Posterior vena cava (tissue), 2 donors: Measurements from ENCODE around the gene EPHB1. TPM values are rescaled to one million over a fixed set of nuclear protein-coding genes. Genes with fewer than 3 reads are reported as not detected.
"Not testable (repeated sequence)": the region's sequence is repeated elsewhere in the genome, so short reads cannot be mapped to it uniquely, and the experiment has no call there.

Experiments used
- DNase-seq: peaks from one replicate; pipeline ENCODE4 v3.0.0-alpha.2; 2020; ENCODE audit warnings: low spot score
- intact Hi-C, 2 donors: fragments of 100-400 bp; cut with DNase I; formaldehyde crosslinking; loops; one replicate each; pipeline versions ENCODE4 v1.14.1 to v1.14.2; 2022 to 2023
- total RNA-seq, 2 donors: library from RNA; stranded (reverse); fragmentation: NEBNext Ultra II Directional; extraction: Animal tissue kit (Norgen Biotek cat#: 25700); gene quantifications; one replicate each; pipeline ENCODE4 v1.2.1, GENCODE V29; 2021
- donor health status: DM: yes; HTN: yes; CAD: no.
- donor health status: DM: yes; HTN: yes; CAD: no.

EPHB1 gene
- total RNA-seq, 2 donors from 2014 or later, result 3.7 TPM

DNA sequence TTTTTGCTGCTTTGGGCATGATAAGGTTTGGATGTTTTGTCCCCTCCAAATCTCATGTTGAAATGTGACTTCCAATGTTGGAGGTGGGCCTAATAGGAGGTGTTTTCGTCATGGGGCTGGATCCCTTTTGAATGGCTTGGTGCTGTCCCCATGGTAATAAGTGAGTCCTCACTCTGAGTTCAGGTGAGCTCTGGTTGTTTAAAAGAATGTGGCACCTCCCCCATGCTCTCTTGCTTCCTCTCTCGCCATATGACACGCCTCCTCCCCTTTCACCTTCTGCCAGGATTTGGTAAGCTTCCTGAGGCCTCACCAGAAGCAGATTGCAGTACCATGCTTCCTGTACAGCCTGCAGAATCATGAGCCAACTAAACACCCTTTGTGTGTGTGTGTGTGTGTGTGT is 255.5 kb downstream of the EPHB1 start:
- intact Hi-C loops, result no loop called here
- no peak for DNase-seq

DNA sequence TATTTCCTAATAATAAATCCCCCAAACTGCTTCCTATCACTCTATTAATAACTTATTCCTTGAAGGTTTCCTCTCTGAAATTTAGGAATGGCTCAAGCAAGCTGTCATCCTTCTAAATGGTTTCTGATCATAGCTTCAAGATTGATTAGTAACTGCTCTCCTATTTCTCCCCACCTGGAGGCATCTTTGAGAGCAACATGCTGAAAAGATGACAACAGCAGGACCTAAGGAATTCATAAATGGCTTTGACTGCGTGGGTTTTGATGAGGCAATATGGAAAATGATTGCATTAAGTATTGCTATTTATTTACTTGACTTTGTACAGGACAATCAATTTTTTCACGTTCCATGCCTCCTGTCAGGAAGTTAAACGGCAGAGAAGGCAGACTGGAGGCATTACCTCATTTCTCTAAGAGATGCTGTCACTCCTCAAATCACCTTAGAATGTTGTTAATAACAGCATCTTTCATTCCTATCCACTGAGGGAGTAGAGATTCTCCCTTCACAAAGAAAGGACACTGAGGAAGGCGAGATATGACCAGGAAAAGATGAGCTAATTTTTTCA is 256.4 kb downstream of the EPHB1 start:
- DNase-seq, result no peak
- intact Hi-C loops, result no loop called here

DNA sequence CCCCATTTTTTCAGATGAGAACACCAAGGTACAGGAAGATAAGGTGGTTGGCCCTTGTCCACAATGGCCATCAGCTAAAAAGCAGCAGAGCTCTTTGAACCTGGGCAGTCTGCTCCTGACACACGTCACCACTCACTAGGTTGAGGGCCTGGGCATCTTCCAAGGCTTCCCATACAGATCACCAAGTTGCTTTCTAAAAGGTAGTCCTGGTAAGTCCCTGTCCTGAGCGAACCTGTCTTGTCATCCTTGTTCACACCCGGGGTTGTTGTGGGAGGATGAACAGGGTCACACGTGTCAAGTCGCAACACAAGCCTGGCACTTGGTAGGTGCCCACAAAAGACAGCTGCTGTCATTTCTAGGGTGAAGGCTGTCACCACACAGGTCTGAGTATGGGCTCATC is 260.4 kb downstream of the EPHB1 start:
- intact Hi-C loops, result no loop called here
- no peak for DNase-seq

DNA sequence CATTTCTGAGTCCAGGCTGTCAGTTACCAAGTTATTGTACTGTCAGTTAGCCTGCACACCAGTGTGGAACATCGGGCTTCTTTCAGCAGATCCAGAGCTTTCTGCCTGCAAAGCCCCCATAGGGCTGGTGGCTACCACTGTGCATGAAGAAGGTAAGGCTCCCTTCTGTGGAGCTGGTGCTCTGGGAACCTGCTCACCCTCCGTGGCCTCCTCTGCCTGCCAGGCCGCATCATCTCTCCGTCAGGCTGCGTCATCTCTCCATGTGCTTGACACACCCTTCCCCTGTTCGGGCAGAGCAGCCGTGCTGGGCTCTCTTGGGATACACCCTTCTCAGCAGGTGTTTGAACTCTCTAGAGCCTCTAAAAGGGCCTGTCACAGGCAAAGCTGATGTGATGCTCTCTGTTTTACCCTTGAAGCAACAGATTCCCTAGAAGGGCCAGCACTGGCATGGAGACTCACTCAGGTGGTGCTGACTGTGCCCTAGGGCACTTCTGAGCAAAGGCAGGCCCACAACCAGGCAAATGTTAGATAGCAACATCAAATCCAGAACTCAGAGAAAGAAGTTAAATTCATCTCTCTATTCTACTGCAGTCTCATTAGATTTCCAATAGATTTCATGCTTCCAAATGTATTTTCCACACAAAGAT is 261.1 kb downstream of the EPHB1 start:
- intact Hi-C loops, result no loop called here
- DNase-seq, result no peak

DNA sequence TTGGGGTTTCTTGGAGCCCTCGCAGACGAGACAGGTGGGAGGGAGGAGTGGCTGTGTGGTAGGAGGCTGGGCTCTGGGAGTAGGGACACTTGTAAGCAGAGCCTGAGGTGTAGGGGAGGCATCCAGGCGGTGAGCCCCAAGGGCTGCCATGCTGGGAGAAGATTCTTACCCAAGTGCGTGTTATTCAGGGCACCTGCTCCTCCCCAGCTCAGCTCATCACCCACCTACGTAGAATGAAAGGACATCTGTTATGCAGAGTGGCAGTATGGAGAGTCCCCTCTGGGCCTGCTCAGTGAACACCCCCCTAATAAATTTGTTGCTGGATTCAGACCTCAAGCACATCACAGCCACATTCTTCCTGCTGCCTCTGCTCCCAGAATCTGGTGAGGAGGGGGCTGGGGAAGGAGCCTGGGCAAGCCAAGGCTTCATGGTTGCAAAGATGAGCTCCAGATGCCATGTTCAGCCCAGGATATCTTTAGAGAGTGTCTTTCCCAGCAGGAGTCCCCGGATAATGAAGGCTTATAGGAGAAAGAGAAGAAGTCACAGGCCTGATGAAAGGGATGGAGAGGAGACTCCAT is 261.8 kb downstream of the EPHB1 start:
- intact Hi-C loops, result no loop called here
- DNase-seq, result no peak

DNA sequence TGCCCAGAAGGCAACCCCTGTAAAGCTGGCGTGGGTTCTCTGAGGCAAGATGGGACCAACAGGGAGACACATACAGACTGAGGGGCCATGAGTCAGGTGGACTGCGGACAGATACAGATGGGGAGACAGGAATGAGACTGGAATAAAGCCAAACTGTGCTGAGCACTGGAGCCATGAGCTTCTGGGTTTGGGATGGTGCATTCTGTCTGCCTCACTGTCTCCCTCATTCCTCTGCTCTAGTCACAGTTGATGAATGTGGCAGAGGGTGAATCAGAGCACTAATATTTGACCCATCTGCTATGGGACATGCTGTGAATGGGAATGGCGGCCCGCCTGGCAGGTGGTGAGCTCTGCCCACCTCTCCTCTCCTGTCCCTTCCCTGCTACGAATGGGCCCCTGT is 262.9 kb downstream of the EPHB1 start:
- DNase-seq, result no peak
- intact Hi-C loops, result no loop called here

DNA sequence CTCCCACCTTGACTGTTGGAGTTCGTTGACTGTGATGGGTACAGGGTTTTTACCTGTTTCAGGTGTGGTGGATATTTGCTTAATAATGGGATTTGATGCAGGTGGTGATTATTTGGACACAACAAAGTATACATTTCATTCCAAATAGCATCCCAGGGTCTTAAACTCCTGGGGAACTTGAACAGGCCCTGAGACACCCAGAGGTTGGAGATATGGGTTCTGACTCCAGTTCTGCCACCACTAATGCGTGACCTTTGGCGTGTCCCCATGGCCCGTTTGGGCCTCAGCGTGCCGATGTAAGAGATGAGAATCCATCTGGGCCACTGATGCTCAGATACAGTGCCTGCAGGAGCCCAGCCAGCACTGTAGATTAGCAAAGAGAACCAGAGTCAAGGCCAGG is 264.5 kb downstream of the EPHB1 start:
- intact Hi-C loops, result no loop called here
- DNase-seq, result no peak

DNA sequence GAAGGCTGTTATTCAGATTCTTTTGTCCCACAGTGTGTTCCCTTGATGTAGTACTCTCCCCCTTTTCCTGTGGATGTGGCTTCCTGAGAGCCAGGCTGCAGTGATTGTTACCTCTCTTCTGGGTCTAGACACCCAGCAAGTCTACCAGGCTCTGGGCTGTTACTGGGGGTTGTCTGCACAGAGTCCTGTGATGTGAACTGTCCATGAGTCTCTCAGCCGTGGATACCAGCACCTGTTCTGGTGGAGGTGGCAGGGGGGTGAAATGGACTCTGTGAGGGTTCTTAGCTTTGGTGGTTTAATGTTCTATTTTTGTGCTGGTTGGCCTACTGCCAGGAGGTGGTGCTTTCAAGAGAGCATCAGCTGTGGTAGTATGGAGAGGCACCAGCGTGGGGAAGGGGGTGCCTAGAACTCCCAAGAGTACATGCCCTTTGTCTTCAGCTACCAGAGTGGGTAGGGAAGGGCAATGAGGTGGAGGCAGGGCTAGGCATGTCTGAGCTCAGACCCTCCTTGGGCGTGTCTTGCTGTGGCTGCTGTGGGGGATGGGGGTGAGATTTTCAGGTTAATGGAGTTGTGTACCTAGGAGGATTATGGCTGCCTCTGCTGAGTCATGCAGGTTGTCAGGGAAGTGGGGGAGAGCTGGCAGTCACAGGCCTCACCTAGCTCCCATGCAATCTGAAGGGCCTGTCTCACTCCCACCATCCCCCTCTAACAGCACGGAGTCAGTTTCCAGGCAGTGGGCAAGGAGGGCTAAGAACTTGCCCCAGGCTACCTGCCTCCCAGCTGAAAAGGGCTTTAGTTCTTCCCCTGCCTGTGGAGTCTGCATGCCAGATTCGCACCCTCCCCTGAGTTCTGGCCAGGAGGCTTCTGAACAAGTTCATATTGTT is 272.0 kb downstream of the EPHB1 start:
- DNase-seq, intact Hi-C loops: not testable (repeated sequence)

DNA sequence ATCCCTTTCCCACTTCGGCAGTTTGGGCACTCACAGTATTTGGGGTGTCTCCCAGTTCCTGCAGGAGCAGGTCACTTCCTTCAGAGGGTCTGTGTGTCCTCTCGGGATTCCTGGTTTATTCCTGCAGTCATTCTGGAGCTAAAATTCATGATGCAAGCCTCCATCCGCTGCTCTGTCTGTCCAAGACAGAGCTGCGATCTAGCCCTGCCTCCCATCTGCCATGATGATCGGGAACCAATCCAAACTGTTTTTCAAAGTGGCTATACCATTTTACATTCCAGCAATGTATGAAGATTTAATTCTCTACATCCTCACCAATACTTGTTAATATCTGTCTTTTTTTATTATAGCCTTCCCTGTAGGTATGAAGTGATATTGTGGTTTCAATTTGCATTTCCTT is 273.0 kb downstream of the EPHB1 start:
- intact Hi-C loops, result no loop called here
- DNase-seq, result no peak

DNA sequence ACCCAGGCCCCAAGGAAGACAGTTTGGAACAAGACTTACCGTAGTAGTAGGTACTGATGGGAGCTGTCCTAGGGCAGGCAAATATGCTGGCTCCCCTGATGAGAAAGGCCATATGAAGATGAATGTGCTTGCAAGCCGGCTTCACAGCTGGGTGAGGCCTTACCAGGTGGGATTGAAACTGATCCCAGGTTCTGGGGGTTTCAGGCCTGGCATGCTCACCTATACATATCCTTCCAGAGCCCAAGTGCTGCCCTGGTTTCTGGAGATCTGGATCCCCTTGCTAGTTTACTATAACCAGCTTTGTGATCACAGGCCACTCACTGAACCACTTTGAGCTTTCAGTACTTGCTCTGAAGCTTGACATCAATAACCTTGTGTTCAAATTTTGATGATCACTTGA is 274.3 kb downstream of the EPHB1 start:
- no peak for DNase-seq
- intact Hi-C loops, result no loop called here

DNA sequence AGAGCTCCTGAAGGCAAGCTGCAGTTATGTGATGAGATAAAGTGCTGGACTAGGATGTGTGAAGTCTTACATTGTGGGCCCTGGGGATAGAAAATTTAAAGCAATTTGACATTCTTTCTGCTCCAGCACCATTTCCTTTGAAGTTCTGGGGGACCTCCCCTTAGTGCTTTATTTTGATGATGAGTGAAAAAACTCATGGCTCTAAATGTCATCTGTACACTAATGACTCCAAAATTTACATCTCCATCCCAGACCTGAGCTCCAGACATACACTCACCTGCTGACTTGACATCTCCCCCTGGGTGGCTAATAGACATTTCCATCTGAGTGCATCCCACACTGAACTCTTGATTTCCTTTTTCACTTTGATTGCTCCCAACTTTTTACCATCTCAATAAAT is 276.4 kb downstream of the EPHB1 start:
- DNase-seq, result no peak
- intact Hi-C loops, result loop anchor here in 1 of 2 donors (10.0 kb wide), 1 partner anchor 683 kb away; no protein-coding TSS in a partner anchor

DNA sequence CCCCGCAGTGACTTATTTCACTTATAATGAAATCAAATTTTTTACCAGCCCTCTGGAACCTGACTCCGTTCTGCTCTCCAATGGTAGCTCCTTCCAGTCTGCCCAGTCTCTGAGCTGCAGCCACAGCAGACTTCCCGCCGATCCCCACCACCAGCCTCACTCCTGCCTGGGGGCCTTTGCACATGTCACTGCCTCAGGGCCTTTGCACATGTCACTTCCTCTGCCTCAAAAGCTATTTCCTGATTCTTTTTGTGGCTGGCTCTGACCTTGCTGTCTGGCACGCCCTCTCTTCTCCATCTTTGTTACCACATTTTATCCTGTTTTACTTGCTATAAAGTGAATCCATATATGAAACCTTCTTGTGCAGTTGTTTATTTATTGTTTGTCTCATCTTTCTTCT is 277.4 kb downstream of the EPHB1 start:
- intact Hi-C loops, result loop anchor here in 1 of 2 donors (10.0 kb wide), 1 partner anchor 682 kb away; no protein-coding TSS in a partner anchor
- no peak for DNase-seq

DNA sequence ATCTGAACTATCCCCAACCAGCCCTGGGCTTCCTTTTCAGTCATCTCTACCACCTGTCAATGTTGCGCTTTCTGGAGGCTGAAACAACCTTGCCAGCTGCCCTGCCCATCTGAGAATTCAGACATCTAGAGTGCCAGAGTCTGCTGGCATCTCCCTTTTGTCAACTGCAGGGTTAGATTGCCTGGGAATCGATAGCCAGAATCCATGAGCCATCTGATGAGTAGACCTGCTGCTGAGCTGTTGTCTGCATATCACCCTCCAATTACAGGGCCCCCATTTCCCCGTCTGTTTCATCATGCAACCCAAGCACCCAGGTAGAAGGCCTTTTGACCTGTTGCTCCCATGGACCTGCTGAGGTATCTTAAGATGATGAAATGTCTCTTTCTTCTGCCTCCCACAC is 280.1 kb downstream of the EPHB1 start:
- intact Hi-C loops, result loop anchor here in 1 of 2 donors (10.0 kb wide), 1 partner anchor 680 kb away; no protein-coding TSS in a partner anchor
- no peak for DNase-seq

DNA sequence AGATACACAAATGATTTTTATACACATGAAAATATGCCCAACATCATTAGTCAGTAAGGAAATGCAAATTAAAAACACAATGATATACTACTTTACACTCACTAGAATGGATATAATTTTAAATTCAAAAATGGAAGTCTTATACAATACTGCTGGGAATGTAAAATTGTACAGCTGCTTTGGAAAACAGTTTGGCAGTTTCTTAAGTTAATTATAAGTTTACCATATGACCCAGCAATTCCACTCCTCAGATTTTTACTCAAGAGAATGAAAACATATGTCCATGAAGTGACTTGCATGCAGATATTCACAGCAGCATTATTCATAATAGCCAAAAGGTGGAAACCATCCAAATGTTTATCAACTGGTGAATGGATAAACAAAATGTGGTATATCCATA is 281.3 kb downstream of the EPHB1 start:
- intact Hi-C loops, result loop anchor here in 1 of 2 donors (10.0 kb wide), 1 partner anchor 678 kb away; no protein-coding TSS in a partner anchor
- DNase-seq, result no peak

DNA sequence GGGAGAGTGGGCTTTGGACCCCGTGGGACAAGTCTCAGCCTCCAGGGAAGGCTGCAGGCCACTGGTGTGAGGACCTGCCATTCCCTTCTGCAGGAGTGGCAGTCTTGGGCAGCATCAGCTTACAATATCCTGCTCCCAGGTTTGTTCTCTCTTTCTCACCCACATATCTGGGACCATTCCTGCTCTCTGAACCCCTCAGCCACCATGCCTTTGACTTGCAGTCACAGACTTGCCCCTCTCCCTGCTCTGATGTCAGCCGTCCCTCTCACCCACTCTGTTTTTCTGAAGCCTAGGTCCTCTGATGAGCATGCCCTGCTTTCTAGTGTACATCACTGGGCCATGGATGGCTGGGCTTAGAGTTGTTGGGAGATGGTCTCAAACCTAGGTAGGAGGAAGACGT is 282.1 kb downstream of the EPHB1 start:
- DNase-seq, result no peak
- intact Hi-C loops, result loop anchor here in 1 of 2 donors (10.0 kb wide), 1 partner anchor 678 kb away; no protein-coding TSS in a partner anchor

DNA sequence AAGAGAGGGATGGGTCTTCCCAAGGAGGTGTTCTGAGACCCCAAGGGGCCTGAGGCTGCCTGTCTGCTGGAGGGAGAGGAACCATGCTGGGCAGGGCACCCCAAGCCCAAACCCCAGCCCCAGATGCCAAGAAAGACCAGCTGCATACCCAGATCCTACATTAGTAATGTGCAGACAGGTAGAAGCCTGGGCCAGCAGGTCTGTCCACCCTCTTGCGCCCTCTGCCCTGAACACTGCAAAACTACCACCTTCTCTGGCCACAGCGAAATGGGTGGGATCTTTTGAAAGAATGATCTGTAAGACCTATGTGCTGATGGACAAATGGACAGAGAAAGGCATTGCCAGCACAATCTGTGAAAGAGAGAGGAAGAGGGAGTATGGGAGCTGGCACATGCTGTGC is 283.2 kb downstream of the EPHB1 start:
- DNase-seq, result no peak
- intact Hi-C loops, result loop anchor here in 1 of 2 donors (10.0 kb wide), 1 partner anchor 677 kb away; no protein-coding TSS in a partner anchor

DNA sequence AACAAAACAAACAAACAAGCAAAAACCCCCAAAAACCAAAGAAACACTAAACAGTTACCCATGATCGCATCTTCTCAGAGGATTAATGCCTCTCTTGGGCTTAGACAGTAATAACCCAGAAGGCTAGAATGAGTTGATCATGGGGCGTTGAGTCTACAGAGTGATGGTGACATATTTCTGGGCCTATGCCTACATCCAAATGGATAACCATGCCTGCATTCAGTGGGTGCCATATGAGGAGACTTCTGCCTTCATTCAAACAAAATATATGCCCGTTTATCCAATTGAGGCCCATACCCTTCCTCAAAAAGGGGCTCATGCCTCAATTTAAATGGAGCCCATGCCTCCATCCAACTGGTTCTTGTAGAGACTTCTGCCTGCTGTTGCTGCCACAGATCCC is 284.0 kb downstream of the EPHB1 start:
- intact Hi-C loops, result loop anchor here in 1 of 2 donors (10.0 kb wide), 1 partner anchor 676 kb away; no protein-coding TSS in a partner anchor
- no peak for DNase-seq

DNA sequence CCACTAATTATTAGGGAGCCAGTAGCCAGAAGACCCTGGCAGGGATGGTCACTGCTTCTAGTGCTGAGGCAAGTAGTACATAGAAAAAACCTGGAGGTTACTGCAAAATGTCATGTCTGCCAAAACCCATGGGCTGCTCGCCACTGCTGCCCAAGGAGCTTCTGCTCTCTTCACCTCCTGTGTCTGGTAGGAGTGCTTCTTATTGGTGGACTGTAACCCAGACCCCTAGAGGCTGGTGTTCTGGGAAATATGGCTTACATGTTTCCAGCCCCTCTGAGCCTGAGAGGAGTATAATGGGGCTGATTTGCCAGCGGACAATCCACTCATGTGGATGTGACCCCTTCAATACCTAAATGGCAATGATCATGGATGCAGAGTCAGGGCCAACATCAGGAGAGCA is 286.4 kb downstream of the EPHB1 start:
- intact Hi-C loops, result no loop called here
- no peak for DNase-seq

DNA sequence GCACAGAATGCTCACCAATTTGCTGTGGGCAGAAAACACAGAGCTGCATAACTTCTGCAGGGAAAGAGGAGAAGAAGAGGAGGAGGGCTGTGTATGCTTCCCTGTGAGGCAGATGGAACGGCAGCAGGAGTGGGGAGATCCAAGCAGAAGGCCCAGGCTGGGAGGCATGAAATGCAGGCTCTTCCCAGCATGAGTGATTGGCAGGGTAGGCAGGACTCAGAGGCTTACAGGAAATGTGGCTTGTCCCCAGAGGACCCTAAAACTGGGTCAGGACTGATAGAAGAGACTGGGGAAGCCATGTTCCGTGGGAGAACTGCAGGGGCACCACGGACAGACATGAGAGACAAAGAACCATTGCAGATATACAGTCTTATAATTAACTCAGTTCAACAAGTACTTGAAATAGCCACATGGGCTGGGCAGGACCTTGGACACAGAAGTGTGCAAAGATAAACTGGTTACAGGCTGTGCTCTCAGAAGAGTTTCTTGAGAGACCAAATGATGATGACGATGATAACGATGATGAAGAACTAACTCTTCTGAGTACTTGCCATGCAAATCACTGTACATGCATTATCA is 286.9 kb downstream of the EPHB1 start:
- intact Hi-C loops, result no loop called here

More for the DNA sequence above, 286.9 kb downstream of the EPHB1 start:
- no peak for DNase-seq
